Measurements from ENCODE around the gene CHKB. TPM values are rescaled to one million over a fixed set of nuclear protein-coding genes. Genes with fewer than 3 reads are reported as not detected.
A peak's percentile ranks its signal among the peaks of the same experiment; 100 is the strongest.

The CHKB gene
- total RNA-seq, 1 experiment from 2014 or later, result 55.1 TPM

DNA sequence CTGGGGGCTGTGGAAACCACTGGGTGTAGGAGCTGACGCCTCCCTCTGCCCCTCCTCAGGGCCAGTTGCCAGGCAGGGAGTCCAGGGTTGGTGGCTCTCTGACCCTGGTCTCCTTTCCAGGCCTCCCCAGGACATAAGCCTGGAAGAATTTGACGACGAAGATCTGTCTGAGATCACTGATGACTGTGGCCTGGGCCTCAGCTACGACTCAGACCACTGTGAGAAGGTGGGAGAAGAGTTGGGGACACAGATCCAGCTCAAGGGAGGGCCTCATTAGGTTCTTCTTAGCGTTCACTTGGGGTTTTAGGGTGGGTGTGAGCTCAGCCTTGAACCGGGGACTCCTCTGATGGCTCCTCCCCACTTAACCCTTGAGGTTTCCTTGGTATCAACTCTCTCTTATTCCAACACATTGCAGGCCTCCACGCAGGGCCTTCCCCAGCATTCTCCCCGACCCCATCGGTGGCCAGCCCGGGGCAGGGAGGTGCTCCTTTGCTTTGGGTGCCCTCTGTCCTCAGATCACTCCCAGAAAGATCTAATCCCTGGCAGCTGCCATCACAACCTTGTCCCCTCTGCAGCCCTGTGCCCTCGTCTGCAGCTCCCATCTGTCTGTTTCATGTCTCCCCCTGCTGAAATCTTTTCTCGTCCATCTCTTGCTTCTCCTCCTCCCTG lies 19.2 kb upstream of the CHKB start:
- H3K4me2 ChIP-seq (ENCODE audit: low read length), result peak overlapping the region; percentile 68; the same call in 1 of the 2 replicates
- BruUV-seq (replicated peaks), result TSS peak; percentile 39
- no peak overlapping the region for H2AFZ ChIP-seq (ENCODE audit: low read depth, low read length, poor library complexity, severe bottlenecking)
- no peak overlapping the region for H3K27ac ChIP-seq (ENCODE audit: low read depth, low read length)
- no peaks in the 10 kb centered on the region for H3K79me2 ChIP-seq (ENCODE audit: insufficient read depth, low read length)
- no peaks in the 10 kb centered on the region for H3K36me3 ChIP-seq (ENCODE audit: control insufficient read depth in 1 of 2, insufficient read depth in 2 of 2, low read length in 2 of 2)
- H3K27me3 ChIP-seq (ENCODE audit: insufficient read depth, low read length), result no peaks in the 10 kb centered on the region
- H4K20me1 ChIP-seq (ENCODE audit: insufficient read depth), result no peaks in the 10 kb centered on the region
- ChIA-PET CTCF (no interaction called here), POLR2A (no interaction called here), RAD21 (ENCODE audit: low non-redundant PET in 1 of 2, low total read pairs in 2 of 2, uncharacterized antibody in 2 of 2, unreplicated experiment in 2 of 2) (no interaction called here)
- ATAC-seq (no peak), DNase-seq (ENCODE audit: low read depth, low spot score) (no peak)
- no peak overlapping the region for H3K9ac ChIP-seq (ENCODE audit: low read length)
- H3K9me2 ChIP-seq (ENCODE audit: insufficient read depth), result no peaks in the 10 kb centered on the region
- no peak overlapping the region for H3K4me3 ChIP-seq (replicated peaks in 1 of 2; ENCODE audit: low read depth in 1 of 2, low read length in 2 of 2)
- intact Hi-C loops (cut with micrococcal nuclease), result no loop called here
- peaks cover 0 to 10% of the 10 kb centered on the region in 2 experiments; a peak in 1 of 4 replicates for H3K4me1 ChIP-seq (ENCODE audit: control insufficient read depth in 1 of 2, insufficient read depth in 2 of 2, low read length in 2 of 2)
- no peak for TF ChIP-seq ELF1 (IDR thresholded peaks at IDR 0.05; ENCODE audit: borderline replicate concordance, low read depth)
- TF ChIP-seq SRF (IDR thresholded peaks at IDR 0.05; ENCODE audit: low read depth), result no peak
- no peak for TF ChIP-seq JUND (IDR thresholded peaks at IDR 0.05)
- no peak for TF ChIP-seq YY1 (IDR thresholded peaks at IDR 0.05; ENCODE audit: extremely low read depth, insufficient replicate concordance, low read depth, low read length)
- TF ChIP-seq RAD21 (IDR thresholded peaks at IDR 0.05; ENCODE audit: low read depth), result no peak
- no peak for TF ChIP-seq SIN3A (IDR thresholded peaks at IDR 0.05; ENCODE audit: low read depth)
- no peak for TF ChIP-seq TCF7L2 (IDR thresholded peaks at IDR 0.05; ENCODE audit: borderline replicate concordance, extremely low read depth, insufficient read depth, insufficient read length)
- TF ChIP-seq EGR1 (IDR thresholded peaks at IDR 0.05; ENCODE audit: low read depth), result no peak
- no peak for TF ChIP-seq EZH2 (IDR thresholded peaks at IDR 0.05)
- TF ChIP-seq EZH2phosphoT487 (IDR thresholded peaks at IDR 0.05; ENCODE audit: borderline replicate concordance), result no peak
- no peak for TF ChIP-seq POLR2A (IDR thresholded peaks at IDR 0.05; ENCODE audit: borderline replicate concordance, extremely low read depth, insufficient read depth, insufficient read length)
- TF ChIP-seq FOSL1 (IDR thresholded peaks at IDR 0.05; ENCODE audit: low read depth), result no peak
- TF ChIP-seq CTCF (IDR thresholded peaks at IDR 0.05 in 2 of 3, conservative IDR thresholded peaks at IDR 0.05 in 1 of 3; ENCODE audit: borderline replicate concordance in 1 of 3, insufficient read depth in 1 of 3, low read depth in 2 of 3, low read length in 2 of 3), result no peak
- no peak for TF ChIP-seq ZNF274 (IDR thresholded peaks at IDR 0.05; ENCODE audit: low read depth, low read length)
- no peak for TF ChIP-seq ZFX (IDR thresholded peaks at IDR 0.05)
- TF ChIP-seq MAX (IDR thresholded peaks at IDR 0.05), result no peak
- TF ChIP-seq, protein P1, sequence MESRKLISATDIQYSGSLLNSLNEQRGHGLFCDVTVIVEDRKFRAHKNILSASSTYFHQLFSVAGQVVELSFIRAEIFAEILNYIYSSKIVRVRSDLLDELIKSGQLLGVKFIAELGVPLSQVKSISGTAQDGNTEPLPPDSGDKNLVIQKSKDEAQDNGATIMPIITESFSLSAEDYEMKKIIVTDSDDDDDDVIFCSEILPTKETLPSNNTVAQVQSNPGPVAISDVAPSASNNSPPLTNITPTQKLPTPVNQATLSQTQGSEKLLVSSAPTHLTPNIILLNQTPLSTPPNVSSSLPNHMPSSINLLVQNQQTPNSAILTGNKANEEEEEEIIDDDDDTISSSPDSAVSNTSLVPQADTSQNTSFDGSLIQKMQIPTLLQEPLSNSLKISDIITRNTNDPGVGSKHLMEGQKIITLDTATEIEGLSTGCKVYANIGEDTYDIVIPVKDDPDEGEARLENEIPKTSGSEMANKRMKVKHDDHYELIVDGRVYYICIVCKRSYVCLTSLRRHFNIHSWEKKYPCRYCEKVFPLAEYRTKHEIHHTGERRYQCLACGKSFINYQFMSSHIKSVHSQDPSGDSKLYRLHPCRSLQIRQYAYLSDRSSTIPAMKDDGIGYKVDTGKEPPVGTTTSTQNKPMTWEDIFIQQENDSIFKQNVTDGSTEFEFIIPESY (IDR thresholded peaks at IDR 0.05; ENCODE audit: extremely low read depth, insufficient replicate concordance, low read length), result no peak
- TF ChIP-seq CBX3 (IDR thresholded peaks at IDR 0.05; ENCODE audit: low read depth), result no peak
- no peaks in the 10 kb centered on the region for H3K9me3 ChIP-seq (ENCODE audit: control insufficient read depth in 1 of 2, insufficient read depth in 1 of 2, low read depth in 1 of 2, low read length in 2 of 2)
